SH-SY5Y (cell line): ENCODE data around the gene SLC25A51.

Source experiments
- GATA2 ChIP-seq: IDR thresholded peaks from 2 replicates; pipeline ENCODE4 v1.6.1; 2011; ENCODE audit warnings: mild to moderate bottlenecking, low read depth, low read length
- GATA3 ChIP-seq: IDR thresholded peaks from 2 replicates; pipeline ENCODE4 v1.6.1; 2011; ENCODE audit warnings: low read depth, mild to moderate bottlenecking, low read length, moderate library complexity

SLC25A51 gene

GRCh38 chr9:37903647-37904444 is at the start of gene SLC25A51:
TSS of gene SLC25A51 (minus strand) at chr9:37904127. CDS start at chr9:37888550, 15,577 bp downstream.
- no peak for TF ChIP-seq GATA2
- TF ChIP-seq GATA3, result no peak

GRCh38 chr9:37953206-37953774 is 49.4 kb upstream of the SLC25A51 start:
- TF ChIP-seq GATA2 (no peak), GATA3 (no peak)

GRCh38 chr9:37952731-37953130 is 48.8 kb upstream of the SLC25A51 start:
- TF ChIP-seq GATA2, result no peak
- no peak for TF ChIP-seq GATA3

GRCh38 chr9:37951671-37952449 is 47.9 kb upstream of the SLC25A51 start:
- TF ChIP-seq GATA3, result no peak
- no peak for TF ChIP-seq GATA2

GRCh38 chr9:37950561-37950960 is 46.6 kb upstream of the SLC25A51 start:
- no peak for TF ChIP-seq GATA2

- no peak for TF ChIP-seq GATA2
- no peak for TF ChIP-seq GATA3
These were observed 45.6 kb upstream of the SLC25A51 start for GRCh38 chr9:37949576-37949975.

GRCh38 chr9:37948417-37948980 is 44.6 kb upstream of the SLC25A51 start:
- no peak for TF ChIP-seq GATA2
- no peak for TF ChIP-seq GATA3

GRCh38 chr9:37947977-37948376 is 44.0 kb upstream of the SLC25A51 start:
- TF ChIP-seq GATA2 (no peak), GATA3 (no peak)

GRCh38 chr9:37947471-37947870 is 43.5 kb upstream of the SLC25A51 start:
- TF ChIP-seq GATA3 (no peak), GATA2 (no peak)

GRCh38 chr9:37946971-37947370 is 43.0 kb upstream of the SLC25A51 start:
- no peak for TF ChIP-seq GATA3
- TF ChIP-seq GATA2, result no peak

- TF ChIP-seq GATA3, result no peak
- TF ChIP-seq GATA2, result no peak
These were observed 42.1 kb upstream of the SLC25A51 start for GRCh38 chr9:37946041-37946440.

- no peak for TF ChIP-seq GATA2
- TF ChIP-seq GATA3, result no peak
These were observed 40.9 kb upstream of the SLC25A51 start for GRCh38 chr9:37944671-37945481.

GRCh38 chr9:37944266-37944650 is 40.3 kb upstream of the SLC25A51 start:
- TF ChIP-seq GATA2 (no peak), GATA3 (no peak)
